LHCN-M2 (cell line): ENCODE results near the gene LRRC45. TPM values are rescaled to one million over a fixed set of nuclear protein-coding genes. Genes with fewer than 3 reads are reported as not detected.
"Not testable (repeated sequence)": the region's sequence is repeated elsewhere in the genome, so short reads cannot be mapped to it uniquely, and the experiment has no call there.

Source experiments
- DNase-seq: peaks from one replicate; pipeline ENCODE4 v3.0.0-alpha.2; 2012; ENCODE audit warnings: low read depth
- total RNA-seq: library from RNA; depleted of rRNA; stranded (reverse); fragments of >200 nt; gene quantifications from 2 replicates; pipeline ENCODE4 v1.2.3, GENCODE V29; 2014

Gene LRRC45
- total RNA-seq, 1 experiment from 2014 or later: 26.1 TPM

DNA sequence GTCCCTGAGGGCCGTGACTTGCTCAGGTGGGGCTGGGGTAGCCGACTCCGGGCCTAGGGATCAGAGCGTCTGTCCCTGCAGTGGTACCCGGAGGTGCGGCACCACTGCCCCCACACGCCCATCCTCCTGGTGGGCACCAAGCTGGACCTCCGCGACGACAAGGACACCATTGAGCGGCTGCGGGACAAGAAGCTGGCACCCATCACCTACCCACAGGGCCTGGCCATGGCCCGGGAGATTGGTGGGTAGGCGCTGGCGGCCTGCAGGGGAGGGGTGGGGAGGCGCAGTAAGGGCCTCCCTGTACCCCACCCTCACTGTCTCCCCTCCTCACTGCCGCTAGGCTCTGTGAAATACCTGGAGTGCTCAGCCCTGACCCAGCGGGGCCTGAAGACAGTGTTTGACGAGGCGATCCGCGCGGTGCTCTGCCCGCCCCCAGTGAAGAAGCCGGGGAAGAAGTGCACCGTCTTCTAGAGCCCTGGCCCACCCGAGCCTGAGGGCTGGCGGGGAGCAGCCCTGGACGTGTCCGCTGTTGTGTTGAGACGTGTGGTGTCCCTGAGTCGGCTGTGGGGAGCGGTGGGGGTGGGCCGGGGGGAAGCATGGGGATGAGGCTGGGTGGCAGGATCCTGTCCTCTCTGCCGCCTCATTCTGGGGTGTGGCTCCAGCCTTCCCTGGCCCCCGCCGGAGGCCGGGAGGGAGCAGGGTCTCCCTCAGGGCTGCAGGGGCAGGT is 10.4 kb downstream of the LRRC45 start:
- no peak for DNase-seq

DNA sequence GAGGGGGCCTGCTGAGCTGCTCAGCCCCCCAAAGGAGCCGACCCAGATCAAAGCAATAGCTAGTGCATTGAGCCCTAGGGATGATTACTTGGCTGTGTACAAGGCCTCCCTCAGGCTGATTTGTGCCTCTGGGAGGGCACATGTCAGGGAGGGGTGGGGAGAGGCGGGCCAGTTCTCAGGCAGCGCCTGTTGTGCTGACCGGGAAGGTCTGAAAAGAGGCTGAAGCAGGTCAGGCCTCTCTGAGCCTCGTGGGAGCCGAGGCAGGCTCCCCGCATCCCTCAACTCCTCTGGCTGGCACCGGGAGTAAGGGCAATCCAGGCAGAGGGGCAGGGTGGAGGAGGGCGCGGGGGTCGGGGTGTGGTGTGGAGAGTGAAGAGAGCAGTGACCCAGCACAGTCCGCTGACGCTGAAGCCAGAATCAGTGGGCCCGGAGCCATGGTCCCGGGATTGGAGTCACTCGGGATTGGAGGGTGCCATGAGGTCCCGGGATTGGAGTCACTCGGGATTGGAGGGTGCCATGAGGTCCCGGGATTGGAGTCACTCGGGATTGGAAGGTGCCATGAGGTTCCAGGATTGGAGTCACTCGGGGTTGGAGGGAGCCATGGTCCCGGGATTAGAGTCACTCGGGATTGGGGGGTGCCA is 11.4 kb downstream of the LRRC45 start:
- DNase-seq: no peak

- no peak for DNase-seq
Measured at GRCh38 chr17:82035488-82035887, 12.4 kb downstream of the LRRC45 start.

GRCh38 chr17:82035956-82036633 is 13.0 kb downstream of the LRRC45 start:
- DNase-seq: no peak

DNA sequence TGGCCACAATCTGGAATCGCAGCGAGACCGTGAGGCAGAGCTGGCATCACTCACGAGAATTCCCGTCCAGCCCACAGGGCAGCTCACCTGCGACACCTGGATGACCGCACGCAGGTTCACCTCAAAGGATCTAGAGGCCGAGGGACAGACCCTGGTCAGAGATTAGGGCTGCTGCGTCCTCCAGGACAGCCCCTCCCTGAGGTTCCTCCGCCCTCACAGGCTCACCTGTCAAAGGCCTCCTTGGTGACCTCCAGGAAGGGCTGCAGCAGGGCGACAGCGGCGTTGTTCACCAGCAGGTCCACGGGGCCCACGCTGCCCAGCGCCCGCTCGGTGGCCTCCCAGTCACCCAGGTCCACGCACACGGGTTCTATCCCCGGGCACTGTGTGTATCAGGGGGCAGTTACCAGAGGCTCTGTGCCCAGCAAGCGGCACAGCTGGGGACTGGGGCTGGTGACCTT is 13.6 kb downstream of the LRRC45 start:
- no peak for DNase-seq

DNA sequence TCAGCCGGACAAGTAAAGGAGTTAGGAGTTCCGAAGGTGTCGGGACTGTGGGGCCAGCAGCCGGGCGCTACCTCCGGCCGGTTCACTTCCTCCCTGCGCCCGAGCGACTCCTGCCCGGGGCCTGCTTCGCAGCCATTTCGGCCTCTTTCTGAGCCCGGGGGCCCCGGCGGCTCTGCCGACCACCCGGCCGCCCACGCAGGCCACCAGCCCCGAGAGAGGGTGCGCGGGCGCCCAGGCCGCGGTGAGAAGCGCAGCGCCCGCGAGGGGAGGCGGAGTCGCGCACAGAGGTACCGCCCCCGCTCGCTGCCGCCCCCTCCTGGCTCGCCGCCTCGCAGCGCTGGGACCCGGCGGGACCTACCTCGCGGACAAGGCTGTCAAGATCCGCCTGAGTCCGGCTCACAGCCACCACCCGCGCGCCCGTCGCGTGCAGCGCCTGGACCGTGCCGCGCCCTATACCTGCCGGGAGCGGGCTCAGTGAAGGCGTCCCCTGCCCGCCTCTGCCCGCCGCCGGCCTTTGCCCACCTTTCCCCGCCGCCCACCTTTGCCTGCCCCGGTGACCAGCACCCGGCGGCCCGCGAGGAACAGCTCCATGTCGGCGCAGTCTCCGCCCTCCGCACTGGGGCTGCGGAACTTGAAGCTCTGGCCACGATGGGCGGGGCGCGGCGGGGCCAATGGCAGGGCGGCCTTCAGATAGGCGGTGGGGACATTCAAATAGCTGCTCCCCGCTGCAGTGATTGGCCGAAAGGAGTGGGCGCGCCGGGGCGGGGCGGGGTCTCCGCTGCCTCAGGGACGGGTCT is 14.2 kb downstream of the LRRC45 start, which contains the start of gene DCXR:
TSS of gene DCXR (minus strand) at position 606 of the 797 bp plus-strand sequence. CDS start at position 591, 15 bp downstream.
- DNase-seq: peak; percentile 91

- DNase-seq: no peak
Measured at GRCh38 chr17:82037889-82038195, 14.7 kb downstream of the LRRC45 start.

DNA sequence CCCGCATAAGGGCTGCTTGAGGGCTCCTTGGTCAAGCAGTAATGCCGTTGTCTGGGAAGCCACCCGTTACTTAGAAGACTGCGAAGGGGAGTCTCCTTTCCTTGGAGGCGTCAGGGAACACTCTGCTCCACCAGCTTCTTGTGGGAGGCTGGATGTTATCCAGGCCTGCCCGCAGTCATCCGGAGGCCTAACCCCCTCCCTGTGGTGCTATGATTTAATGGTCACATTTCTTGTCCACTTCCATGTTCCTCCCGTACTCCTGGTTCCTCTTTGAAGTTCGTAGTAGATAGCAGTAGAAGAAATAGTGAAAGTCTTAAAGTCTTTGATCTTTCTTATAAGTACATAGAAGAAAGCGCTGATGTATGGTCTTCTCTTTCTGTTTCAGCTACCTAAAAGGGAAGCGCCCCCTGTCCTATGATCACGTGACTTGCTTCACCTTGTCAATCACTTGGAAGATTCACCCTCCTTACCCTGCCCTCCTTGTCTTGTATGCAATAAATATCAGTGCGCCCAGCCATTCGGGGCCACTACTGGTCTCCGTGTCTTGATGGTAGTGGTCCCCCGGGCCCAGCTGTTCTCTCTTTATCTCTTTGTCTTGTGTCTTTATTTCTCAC is 15.8 kb downstream of the LRRC45 start:
- DNase-seq: not testable (repeated sequence)

DNA sequence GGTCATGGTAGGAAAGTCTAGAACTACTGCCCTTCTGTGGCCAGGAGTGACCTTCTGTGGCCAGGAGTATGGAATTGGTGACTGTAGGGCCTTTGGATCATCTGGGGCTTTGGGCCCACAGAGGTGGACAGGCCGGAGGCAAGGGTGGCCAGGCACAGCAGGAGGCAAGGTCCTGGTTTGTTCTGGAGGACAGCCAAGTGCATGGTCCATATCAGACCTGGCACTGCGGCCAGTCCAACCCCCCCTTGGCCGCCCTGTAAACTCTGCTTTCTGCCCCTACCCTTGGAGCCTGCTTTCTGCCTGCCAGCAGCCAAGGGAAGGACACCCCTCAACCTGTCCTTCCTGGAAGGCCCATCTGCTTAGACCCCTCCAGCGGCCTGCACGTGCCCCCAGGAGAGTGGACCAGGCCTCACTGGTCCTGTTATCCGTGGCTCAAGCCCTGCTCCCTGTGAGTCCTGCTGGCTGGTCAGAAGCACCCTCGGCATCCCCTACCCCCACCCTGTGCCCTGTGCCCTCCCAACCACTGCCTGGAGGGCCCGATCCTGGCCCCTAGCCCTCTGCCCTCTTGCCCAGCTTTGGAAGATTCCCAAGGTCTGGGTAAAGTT is 16.7 kb downstream of the LRRC45 start:
- DNase-seq: no peak

DNA sequence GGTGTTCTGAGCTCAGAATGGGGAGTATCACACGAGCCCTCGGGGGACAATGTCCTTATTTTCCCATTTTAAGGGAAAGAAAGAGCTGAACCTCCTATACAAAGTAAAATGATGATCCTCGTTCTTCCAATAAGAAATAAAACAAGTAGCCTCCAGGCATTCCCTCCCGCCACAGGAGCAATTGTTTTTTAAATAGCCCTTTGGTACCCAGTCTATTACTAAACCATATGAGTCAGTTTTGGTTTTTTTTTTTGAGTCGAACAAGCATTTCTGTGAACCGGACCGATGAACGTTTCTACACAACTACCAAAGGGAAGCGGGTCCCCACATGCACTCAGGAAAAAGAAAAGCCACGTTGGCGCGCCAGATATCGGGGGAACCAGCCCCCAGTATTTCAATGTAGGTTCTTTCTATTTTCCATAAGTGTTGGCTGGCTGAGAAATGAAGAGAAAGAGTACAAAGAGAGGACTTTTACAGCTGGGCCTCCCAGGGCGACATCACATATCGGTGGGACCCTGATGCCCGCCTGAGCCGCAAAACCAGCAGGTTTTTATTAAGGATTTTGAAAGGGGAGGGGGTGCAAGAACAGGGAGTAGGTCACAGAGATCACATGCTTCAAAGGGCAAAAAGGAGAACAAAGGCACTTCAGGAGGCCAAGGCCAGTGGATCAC is 18.2 kb downstream of the LRRC45 start:
- no peak for DNase-seq

GRCh38 chr17:82042649-82043048 is 19.5 kb downstream of the LRRC45 start:
- DNase-seq: no peak

DNA sequence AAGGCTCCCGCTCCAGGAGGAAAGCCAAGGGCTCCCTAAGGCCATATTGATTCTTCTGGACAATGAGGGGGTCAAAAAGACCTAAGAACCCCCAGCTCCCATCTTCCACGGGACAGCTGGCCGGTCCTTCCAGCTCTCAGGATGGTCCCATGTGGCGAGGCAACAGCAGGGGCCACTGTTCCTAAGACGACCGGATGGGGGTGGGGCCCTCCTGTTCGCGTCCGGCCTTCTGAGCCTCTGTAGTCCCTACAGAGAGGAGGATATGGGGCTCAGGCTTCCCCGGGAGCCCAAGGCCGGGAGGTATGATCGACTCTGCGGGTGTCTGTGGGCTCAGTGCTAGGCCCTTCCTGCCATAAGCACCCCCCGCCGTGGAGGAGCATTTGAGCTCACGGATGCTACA is 20.4 kb downstream of the LRRC45 start:
- no peak for DNase-seq

- DNase-seq: no peak
Measured at GRCh38 chr17:82045936-82046484, 22.9 kb downstream of the LRRC45 start.

DNA sequence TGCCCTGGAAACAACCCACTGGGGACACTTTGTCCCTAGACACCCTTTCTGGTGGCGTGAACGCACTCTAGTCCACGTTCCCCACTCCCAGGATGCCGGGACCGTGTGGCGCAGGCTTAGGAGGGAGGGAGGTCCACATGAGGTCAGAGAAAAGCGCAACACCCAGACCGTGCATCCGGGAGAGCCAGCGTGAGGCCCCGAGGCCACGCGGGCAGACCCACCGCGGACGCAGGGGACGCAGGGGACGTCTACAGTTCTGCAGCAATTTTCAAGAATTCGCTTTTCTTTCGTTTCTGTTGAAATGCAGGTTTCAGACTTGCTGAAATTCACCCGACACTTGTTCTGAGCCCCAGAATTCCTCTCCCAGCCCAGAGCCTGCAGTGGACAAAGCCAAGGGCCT is 23.8 kb downstream of the LRRC45 start:
- DNase-seq: no peak

DNA sequence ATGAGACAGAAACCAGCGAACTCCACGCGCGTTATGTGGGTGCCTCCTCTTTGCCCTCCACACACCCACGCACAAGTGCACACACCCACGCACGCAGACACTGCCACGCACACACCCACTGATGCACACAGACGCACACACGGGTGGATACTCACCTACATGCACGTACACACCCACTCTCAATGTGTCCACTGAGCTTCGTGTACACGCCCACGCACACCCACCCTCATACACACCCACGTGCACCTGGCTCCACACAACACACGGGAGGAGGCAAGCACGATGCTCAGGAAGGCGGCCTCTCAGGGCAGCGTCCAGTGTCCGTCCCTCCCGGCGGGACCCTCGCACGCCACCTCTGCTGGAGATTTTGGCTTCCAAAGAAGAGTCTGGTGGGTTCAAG is 24.3 kb downstream of the LRRC45 start:
- DNase-seq: no peak

DNA sequence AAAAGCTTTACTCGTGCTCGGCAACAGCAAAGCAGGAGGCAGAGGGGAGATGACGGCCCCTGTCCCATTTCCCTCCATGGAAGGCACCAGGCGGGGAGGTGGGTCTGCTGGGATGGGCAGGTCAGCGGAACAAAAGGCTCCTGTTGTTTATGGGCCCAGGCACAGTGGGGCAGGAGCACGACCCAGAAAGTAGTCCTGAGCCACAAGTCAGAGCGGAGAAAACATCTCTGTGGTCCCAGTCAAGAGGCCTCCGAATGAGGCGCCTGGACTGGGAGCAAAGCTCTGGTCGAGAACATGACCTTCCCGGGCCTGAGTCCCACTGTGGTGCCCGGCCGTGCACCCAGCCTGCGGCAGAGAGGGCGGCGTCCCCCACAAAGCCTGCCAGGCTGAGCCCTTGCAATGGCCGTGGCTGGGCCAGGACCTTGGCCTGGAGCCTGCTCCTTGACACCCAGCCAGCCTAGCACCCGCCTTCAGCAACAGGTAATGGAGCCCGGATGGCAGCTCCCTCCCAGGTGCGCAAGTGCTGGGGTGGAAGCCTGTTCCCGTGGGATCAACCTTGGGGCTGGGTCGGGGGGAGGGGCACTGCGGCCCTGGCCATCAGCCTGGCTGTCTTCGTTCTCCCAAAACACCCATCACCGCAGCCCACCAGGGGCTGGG is 24.9 kb downstream of the LRRC45 start:
- no peak for DNase-seq

DNA sequence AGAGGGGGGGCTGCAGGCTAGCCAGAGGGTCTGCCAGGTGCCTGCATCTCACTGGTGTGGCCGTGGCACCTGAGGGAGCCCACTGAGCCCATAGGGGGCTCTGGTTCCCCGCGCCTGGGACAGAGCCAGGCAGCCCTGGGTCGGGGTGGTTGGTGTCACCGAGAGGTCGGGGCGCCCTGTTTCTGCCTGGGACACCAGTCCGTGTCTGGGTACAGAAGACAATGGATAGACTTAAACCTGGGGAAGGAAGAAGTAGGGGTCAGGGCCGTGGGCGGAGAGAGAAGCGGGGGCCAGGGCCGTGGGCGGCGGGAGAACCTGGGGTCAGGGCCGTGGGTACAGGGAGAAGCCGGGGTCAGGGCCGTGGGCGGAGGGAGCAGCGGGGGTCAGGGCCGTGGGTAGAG is 25.5 kb downstream of the LRRC45 start:
- no peak for DNase-seq

DNA sequence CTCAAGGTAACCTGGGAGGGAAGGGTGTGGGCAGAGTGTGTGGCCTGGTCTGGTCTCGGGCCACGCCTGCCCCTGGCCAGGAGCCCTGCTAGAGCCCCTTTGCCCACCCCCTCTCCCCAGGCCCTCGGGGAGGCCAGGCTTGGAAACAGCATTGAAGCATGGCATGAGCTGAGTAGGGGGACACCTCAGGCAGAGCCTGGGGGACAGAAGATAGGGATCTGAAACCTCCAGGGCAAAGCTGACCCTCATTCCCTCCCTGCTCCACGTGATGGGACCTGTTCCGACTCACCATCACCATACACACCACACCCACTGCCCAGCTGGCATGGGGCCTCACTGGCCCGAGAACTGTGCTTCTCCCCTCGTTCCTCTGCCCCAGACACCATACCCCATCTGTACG is 26.0 kb downstream of the LRRC45 start:
- DNase-seq: no peak

GRCh38 chr17:82049521-82049971 is 26.4 kb downstream of the LRRC45 start:
- DNase-seq: no peak
